ENCODE measurements around the gene DAP. TPM values are rescaled to one million over a fixed set of nuclear protein-coding genes. Genes with fewer than 3 reads are reported as not detected.

Gene DAP
- total RNA-seq, 1 experiment from 2014 or later = 47.7 TPM

GRCh38 chr5:10731913-10732312, 29.1 kb downstream of the DAP start (continued):
- no peak for TF ChIP-seq E2F4 (CRISPR knock-in tag; IDR thresholded peaks at IDR 0.05; ENCODE audit: borderline replicate concordance, low read depth)
- TF ChIP-seq HMGA2 (CRISPR knock-in tag; IDR thresholded peaks at IDR 0.05) = no peak
- no peak for TF ChIP-seq ZBTB21 (CRISPR knock-in tag; IDR thresholded peaks at IDR 0.05; ENCODE audit: borderline replicate concordance)
- TF ChIP-seq TEAD4 (CRISPR knock-in tag; IDR thresholded peaks at IDR 0.05) = no peak
- TF ChIP-seq, protein P1, sequence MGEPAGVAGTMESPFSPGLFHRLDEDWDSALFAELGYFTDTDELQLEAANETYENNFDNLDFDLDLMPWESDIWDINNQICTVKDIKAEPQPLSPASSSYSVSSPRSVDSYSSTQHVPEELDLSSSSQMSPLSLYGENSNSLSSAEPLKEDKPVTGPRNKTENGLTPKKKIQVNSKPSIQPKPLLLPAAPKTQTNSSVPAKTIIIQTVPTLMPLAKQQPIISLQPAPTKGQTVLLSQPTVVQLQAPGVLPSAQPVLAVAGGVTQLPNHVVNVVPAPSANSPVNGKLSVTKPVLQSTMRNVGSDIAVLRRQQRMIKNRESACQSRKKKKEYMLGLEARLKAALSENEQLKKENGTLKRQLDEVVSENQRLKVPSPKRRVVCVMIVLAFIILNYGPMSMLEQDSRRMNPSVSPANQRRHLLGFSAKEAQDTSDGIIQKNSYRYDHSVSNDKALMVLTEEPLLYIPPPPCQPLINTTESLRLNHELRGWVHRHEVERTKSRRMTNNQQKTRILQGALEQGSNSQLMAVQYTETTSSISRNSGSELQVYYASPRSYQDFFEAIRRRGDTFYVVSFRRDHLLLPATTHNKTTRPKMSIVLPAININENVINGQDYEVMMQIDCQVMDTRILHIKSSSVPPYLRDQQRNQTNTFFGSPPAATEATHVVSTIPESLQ (CRISPR knock-in tag; IDR thresholded peaks at IDR 0.05) = no peak
- TF ChIP-seq ZSCAN18 (CRISPR knock-in tag; IDR thresholded peaks at IDR 0.05) = no peak
- no peak for TF ChIP-seq NR1H2 (CRISPR knock-in tag; IDR thresholded peaks at IDR 0.05)
- no peak for TF ChIP-seq PRDM15 (CRISPR knock-in tag; IDR thresholded peaks at IDR 0.05)
- no peak for TF ChIP-seq SMAD3 (CRISPR knock-in tag; IDR thresholded peaks at IDR 0.05; ENCODE audit: borderline replicate concordance)

GRCh38 chr5:10730043-10730351, 31.0 kb downstream of the DAP start:
- no peak for TF ChIP-seq ZNF281 (CRISPR knock-in tag; IDR thresholded peaks at IDR 0.05)
- TF ChIP-seq MYBL2 (CRISPR knock-in tag; IDR thresholded peaks at IDR 0.05) = no peak
- no peak for TF ChIP-seq ZNF532 (CRISPR knock-in tag; IDR thresholded peaks at IDR 0.05; ENCODE audit: borderline replicate concordance)
- TF ChIP-seq, protein P2, sequence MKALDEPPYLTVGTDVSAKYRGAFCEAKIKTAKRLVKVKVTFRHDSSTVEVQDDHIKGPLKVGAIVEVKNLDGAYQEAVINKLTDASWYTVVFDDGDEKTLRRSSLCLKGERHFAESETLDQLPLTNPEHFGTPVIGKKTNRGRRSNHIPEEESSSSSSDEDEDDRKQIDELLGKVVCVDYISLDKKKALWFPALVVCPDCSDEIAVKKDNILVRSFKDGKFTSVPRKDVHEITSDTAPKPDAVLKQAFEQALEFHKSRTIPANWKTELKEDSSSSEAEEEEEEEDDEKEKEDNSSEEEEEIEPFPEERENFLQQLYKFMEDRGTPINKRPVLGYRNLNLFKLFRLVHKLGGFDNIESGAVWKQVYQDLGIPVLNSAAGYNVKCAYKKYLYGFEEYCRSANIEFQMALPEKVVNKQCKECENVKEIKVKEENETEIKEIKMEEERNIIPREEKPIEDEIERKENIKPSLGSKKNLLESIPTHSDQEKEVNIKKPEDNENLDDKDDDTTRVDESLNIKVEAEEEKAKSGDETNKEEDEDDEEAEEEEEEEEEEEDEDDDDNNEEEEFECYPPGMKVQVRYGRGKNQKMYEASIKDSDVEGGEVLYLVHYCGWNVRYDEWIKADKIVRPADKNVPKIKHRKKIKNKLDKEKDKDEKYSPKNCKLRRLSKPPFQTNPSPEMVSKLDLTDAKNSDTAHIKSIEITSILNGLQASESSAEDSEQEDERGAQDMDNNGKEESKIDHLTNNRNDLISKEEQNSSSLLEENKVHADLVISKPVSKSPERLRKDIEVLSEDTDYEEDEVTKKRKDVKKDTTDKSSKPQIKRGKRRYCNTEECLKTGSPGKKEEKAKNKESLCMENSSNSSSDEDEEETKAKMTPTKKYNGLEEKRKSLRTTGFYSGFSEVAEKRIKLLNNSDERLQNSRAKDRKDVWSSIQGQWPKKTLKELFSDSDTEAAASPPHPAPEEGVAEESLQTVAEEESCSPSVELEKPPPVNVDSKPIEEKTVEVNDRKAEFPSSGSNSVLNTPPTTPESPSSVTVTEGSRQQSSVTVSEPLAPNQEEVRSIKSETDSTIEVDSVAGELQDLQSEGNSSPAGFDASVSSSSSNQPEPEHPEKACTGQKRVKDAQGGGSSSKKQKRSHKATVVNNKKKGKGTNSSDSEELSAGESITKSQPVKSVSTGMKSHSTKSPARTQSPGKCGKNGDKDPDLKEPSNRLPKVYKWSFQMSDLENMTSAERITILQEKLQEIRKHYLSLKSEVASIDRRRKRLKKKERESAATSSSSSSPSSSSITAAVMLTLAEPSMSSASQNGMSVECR (CRISPR knock-in tag; IDR thresholded peaks at IDR 0.05; ENCODE audit: borderline replicate concordance) = no peak
- TF ChIP-seq SMAD4 (CRISPR knock-in tag; IDR thresholded peaks at IDR 0.05) = no peak
- Mint-ChIP-seq H3K27me3 (ENCODE audit: low read depth) (no peaks in the 10 kb centered on the region), H3K9me3 (no peaks in the 10 kb centered on the region), H3K4me3 (no peak overlapping the region), H3K27ac (no peak overlapping the region; the same call in 1 of the 2 replicates), H3K4me1 (peaks cover 10% of the 10 kb centered on the region; the same call in 1 of the 2 replicates), H3K36me3 (peaks cover 9% of the 10 kb centered on the region)
- ATAC-seq (no peak), DNase-seq (ENCODE audit: low spot score) (no peak)
- ChIA-PET CTCF (no interaction called here), POLR2A (no interaction called here)
